Retina (tissue), 1 donor: ENCODE data around the gene NPR3.

Source experiments
- DNase-seq: peaks from one replicate; pipeline ENCODE4 v3.0.0-alpha.2; 2016

NPR3 gene

GRCh38 chr5:32712481-32713360, 1.6 kb downstream of the NPR3 start:
- peak; percentile 57 for DNase-seq

DNA sequence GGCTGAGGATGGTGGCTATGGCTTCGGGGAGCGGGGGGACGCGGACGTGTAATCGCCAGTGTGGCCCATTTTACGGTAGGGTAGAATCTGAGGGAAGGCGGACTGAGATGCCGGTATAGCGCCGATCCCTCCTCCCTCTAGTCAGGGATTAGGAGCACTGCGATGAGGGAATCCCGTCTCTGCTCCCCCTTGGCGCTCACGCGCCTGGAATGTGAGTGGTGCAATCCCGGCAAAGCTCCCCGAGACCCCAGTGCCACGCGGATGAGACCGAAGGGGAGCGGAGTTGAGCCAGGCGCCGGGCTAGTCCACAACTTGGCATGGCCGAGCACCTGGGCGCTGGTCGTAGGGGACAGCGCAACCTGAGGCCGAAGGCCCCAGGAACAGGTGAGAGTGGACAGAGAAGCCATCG, 2.2 kb downstream of the NPR3 start:
- DNase-seq: peak; percentile 58

DNA sequence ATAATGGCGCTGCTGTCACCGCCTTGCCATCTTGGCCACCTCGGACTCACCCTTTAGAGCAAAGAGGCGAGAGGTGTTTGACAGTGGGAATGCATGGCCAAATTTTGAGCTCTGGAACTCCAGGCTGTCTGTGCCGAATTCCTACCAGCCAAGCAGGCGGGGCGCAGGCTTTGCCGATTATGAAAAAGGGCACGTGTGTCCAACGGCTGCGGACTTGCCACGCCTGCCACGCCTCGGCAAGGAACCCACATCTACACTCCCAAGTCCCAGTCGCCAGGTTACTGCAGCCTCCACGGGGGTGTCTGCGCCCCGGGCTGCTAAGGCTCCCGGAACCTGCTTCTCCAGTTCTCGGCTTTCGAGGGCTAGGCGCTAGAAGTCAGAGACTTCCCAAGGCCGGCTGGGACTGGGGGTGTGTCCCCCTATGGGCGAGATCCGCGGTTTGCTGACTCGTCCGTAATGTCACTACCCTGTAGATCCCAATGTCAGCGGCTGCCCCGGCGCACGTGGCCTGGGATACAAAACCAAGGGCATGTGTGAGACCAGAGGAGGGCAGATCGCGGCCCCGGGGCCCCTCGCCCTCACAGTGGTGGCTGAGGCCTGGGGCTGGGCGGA, 2.8 kb downstream of the NPR3 start:
- DNase-seq: peak; percentile 63

GRCh38 chr5:32714836-32715235, 3.7 kb downstream of the NPR3 start:
- DNase-seq: peak; percentile 9

GRCh38 chr5:32720300-32720699, 9.2 kb downstream of the NPR3 start:
- DNase-seq: no peak

GRCh38 chr5:32721626-32722025, 10.5 kb downstream of the NPR3 start:
- DNase-seq: no peak

DNA sequence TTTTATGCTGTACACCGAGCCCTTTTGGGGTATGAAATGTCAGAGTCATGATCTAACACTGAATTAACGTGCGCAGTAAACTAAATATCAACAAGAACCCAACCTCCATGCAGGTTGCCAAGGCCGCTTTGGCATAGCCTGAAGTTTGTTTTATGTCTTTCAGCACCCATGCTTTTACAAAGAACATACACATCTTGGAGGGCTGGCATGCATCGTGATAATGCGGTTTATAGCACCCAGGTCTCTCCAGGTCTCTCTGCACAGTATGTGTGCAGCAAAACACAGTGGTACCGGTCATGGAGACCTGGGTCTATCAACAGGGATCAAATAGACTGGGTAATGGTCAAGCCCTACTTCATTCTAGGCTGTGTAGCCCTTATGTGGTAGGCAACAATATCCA, 11.8 kb downstream of the NPR3 start:
- no peak for DNase-seq

GRCh38 chr5:32724526-32724925, 13.4 kb downstream of the NPR3 start:
- no peak for DNase-seq

DNA sequence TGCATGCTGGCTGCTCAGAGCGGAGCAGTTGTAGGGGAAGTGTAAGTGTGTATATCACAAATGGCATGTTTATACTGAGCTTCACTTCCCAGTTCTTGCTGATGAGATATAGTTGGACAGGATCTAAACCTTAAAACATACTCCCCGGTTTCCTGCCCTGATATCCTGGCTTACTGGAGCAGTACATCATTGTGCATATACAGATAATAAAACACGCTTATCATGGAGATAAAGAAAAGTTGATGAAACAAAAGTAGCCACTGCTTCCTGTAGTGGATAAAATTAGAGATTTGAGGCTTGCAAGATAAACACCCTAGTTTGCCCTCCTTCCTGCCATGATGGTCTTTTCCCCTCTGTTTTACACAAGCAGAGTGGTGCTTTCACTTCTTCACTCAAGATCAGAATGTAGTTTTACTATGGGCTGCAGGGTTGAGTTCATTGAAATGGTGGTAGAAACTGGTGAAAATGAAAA, 15.0 kb downstream of the NPR3 start:
- DNase-seq: no peak

GRCh38 chr5:32729651-32730050, 18.5 kb downstream of the NPR3 start:
- no peak for DNase-seq

GRCh38 chr5:32733590-32734340, 22.6 kb downstream of the NPR3 start:
- DNase-seq: no peak

DNA sequence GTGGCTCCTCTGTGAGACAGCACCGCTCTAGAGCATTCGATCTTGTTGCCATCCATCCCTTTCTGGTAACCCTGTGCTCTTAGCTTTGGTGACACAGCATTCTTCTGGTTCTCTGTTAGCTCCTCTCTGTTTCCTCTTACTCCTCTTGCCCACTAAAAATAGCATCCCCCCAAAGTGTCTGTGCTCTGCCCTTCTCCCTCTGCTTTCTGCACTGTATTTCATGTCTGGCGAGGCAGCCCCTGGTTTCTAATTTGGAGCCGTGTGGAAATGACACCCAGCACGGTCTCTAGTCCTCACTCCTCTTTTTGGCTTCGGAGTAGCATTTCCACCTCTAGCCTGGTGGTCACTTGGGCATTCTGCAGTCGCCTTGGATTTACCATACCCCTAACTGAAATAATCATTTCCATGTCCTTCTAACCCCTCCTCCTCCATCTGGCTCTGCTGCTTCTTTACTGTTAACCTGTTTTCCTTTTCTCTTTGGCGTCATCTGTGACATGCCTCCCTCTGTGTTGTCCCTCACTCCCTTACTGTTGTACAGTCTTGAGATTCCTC, 23.8 kb downstream of the NPR3 start:
- peak; percentile 19 for DNase-seq

DNA sequence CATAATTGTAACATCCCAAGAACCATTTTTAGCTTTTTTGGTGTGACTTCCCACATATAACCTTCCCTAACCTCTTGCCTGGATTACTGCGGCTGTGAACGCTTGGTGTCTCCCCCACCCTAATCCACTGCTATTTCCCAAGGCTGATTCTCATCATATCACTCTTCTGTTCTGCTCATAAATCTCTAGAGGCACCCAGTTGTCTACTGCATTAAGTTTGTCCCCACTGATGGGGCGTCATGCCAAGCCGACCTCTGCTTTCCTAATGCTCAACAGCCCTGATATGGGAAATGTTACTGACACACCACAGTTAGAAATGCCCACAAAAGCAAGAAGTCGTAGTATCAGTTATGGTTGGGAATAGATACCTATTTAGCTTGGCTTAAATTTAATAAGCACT, 24.4 kb downstream of the NPR3 start:
- DNase-seq: peak; percentile 31

GRCh38 chr5:32736842-32737241, 25.7 kb downstream of the NPR3 start:
- peak; percentile 28 for DNase-seq

- no peak for DNase-seq
These were observed 29.5 kb downstream of the NPR3 start for GRCh38 chr5:32740651-32741050.

- no peak for DNase-seq
These were observed 34.2 kb downstream of the NPR3 start for GRCh38 chr5:32745317-32745716.

DNA sequence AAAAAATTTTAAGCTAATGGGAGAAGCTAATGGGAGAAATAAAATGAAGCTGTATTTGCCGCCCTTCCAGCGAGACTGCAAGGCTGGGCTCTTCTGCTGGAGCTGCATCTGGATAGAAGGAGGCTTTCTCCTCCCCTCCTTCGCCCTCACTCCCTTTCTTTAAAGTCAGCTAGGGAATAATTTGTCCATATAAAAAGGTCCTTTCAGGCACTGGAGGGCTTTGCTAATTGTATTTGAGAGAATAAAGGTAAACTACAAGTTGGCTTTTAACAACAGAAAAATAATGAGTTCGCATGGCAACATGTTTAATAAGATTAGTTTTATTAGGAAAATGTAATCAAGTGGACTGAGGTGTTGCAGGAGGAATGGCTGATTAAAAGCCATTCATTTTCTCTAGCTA, 41.3 kb downstream of the NPR3 start:
- DNase-seq: no peak

DNA sequence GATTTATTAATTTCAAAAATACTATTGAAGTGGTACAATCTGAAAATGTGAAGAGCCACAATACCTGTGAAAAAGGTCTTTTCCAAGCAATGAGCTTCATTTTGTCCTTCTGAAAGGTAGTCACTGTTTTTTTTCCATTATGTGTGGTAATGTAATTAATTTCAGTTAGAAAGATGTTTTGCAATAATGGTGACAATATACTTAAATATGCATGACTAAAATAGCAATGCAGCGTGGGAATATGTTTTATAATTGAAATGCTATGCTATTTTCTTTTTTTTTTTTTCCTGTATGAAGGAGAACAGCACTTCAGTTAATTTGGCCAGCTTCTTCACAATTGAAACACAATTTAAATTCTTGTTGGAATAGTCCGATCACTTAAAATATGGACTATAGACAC, 41.9 kb downstream of the NPR3 start:
- DNase-seq: no peak

GRCh38 chr5:32753765-32754164, 42.6 kb downstream of the NPR3 start:
- no peak for DNase-seq

DNA sequence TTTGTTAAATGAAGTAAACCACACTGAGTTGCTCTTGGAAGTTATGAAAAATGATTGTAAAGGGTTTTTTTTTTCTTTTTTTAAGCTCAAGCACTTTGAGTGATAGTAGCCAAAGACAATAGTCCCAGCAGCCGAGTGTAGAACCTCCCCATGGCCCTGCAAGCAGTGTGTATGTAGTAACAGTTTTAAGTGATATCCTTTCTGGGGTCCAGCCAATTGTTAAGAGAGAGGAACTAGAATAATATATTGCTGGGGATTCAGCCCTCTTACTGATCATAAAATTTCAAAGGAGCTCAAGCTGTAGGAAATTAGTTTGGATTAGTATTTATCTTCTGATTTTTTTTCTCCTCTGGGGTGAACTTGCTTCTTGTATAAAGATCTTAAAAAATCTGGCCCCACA, 43.2 kb downstream of the NPR3 start:
- no peak for DNase-seq

GRCh38 chr5:32760091-32760509, 49.0 kb downstream of the NPR3 start:
- DNase-seq: no peak

DNA sequence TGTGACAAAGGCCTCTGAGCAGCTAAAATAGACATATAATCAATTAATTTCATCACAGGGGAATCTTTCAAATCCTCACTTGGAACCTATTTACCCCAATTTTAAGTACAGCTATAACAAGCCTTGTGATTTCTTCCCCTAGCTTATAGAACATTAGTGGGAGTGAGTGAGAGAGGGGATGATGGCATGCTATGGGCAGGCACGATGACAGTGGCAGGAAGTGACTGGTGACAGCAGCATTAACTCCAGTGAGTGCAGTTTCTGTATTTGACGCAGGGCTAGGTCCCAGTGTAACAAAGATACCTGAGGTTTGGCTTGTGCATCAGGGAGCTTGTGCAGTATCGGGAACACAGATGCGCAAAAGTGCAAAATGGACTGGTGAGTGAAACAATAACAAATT, 54.1 kb downstream of the NPR3 start:
- DNase-seq: no peak

- DNase-seq: no peak
These were observed 56.9 kb downstream of the NPR3 start for GRCh38 chr5:32767948-32768467.
